Glutamatergic neuron (in vitro differentiated cells): ENCODE measurements around the gene SENP6. TPM values are rescaled to one million over a fixed set of nuclear protein-coding genes. Genes with fewer than 3 reads are reported as not detected.
"Not testable (repeated sequence)": the region's sequence is repeated elsewhere in the genome, so short reads cannot be mapped to it uniquely, and the experiment has no call there.

ENCODE experiments used
- DNase-seq: peaks from one replicate; pipeline ENCODE4 v3.0.0; 2022
- H3K27ac Mint-ChIP-seq: one replicate; pipeline ENCODE4 v1.8.0; 2020; ENCODE audit warnings: mild to moderate bottlenecking, mixed read lengths, inconsistent platforms; ENCODE audit not compliant: unreplicated experiment
- H3K27me3 Mint-ChIP-seq: one replicate; pipeline ENCODE4 v1.8.0; 2020; ENCODE audit warnings: mild to moderate bottlenecking, moderate library complexity, mixed read lengths, inconsistent platforms; ENCODE audit not compliant: unreplicated experiment
- H3K36me3 Mint-ChIP-seq: one replicate; pipeline ENCODE4 v1.8.0; 2020; ENCODE audit warnings: mild to moderate bottlenecking, mixed read lengths, inconsistent platforms; ENCODE audit not compliant: unreplicated experiment
- H3K4me1 Mint-ChIP-seq: one replicate; pipeline ENCODE4 v1.8.0; 2020; ENCODE audit warnings: mild to moderate bottlenecking, low read depth, mixed read lengths, inconsistent platforms; ENCODE audit not compliant: unreplicated experiment
- H3K4me3 Mint-ChIP-seq: one replicate; pipeline ENCODE4 v1.8.0; 2020; ENCODE audit warnings: mild to moderate bottlenecking, mixed read lengths, inconsistent platforms; ENCODE audit not compliant: unreplicated experiment
- H3K9me3 Mint-ChIP-seq: one replicate; pipeline ENCODE4 v1.8.0; 2020; ENCODE audit warnings: mild to moderate bottlenecking, moderate library complexity, mixed read lengths, inconsistent platforms; ENCODE audit not compliant: unreplicated experiment
- total RNA-seq: library from RNA; stranded (reverse); fragmentation: NEBNext Ultra II Directional; extraction: Animal tissue kit (Norgen Biotek cat#: 25700); gene quantifications from one replicate; pipeline ENCODE4 v1.2.1, GENCODE V29; 2021; ENCODE audit not compliant: unreplicated experiment
- TF ChIP-seq, protein P1 (sequence below): fragments of 200-600 bp; sonication (generic); IDR thresholded peaks from one replicate; pipeline ENCODE4 v1.5.0; 2021; ENCODE audit not compliant: partially characterized antibody, unreplicated experiment

Gene SENP6
- total RNA-seq, 1 donor from 2014 or later = 113 TPM

DNA sequence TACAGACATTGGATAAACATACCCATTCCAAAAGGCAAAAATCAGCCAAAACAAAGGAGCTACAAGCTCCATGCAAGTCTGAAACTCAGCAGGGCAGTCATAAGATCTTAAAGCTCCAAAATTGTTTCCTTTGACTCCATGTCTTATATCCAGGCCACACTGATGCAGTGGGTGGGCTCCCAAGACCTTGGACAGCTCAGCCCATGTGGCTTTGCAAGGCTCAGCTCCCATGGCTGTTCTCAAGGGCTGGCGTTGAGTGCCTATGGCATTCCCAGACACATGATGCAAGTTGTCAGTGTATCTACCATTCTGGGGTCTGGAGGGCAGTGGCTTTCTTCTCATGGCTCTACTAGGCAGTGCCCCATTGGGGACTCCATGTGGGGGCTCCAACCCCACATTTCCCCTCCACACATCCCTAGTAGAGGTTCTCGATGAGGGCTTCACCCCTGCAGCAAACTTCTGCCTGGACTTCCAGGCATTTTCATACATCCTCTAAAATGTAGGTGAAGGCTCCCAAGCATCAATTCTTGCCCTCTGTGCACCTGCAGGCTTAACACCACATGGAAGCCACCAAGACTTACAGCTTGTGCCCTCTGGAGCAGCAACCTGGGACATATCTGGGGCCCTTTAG lies 35.4 kb upstream of the SENP6 start:
- Mint-ChIP-seq H3K27me3 (peaks cover 2% of the 10 kb centered on the region), H3K27ac (no peak overlapping the region), H3K4me3 (no peak overlapping the region), H3K4me1 (no peaks in the 10 kb centered on the region), H3K9me3 (peaks cover 9% of the 10 kb centered on the region), H3K36me3 (peaks cover 23% of the 10 kb centered on the region)
- TF ChIP-seq, protein P1, sequence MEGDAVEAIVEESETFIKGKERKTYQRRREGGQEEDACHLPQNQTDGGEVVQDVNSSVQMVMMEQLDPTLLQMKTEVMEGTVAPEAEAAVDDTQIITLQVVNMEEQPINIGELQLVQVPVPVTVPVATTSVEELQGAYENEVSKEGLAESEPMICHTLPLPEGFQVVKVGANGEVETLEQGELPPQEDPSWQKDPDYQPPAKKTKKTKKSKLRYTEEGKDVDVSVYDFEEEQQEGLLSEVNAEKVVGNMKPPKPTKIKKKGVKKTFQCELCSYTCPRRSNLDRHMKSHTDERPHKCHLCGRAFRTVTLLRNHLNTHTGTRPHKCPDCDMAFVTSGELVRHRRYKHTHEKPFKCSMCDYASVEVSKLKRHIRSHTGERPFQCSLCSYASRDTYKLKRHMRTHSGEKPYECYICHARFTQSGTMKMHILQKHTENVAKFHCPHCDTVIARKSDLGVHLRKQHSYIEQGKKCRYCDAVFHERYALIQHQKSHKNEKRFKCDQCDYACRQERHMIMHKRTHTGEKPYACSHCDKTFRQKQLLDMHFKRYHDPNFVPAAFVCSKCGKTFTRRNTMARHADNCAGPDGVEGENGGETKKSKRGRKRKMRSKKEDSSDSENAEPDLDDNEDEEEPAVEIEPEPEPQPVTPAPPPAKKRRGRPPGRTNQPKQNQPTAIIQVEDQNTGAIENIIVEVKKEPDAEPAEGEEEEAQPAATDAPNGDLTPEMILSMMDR = no peak
- DNase-seq = no peak

- Mint-ChIP-seq H3K9me3 (peaks cover 9% of the 10 kb centered on the region), H3K4me1 (no peaks in the 10 kb centered on the region), H3K4me3 (no peak overlapping the region), H3K27ac (no peak overlapping the region), H3K27me3 (peaks cover 2% of the 10 kb centered on the region), H3K36me3 (peaks cover 23% of the 10 kb centered on the region)
- TF ChIP-seq, protein P1 = no peak
- DNase-seq = no peak
These were observed 33.6 kb upstream of the SENP6 start for GRCh38 chr6:75568100-75568499.

GRCh38 chr6:75568965-75569364 lies 32.7 kb upstream of the SENP6 start:
- TF ChIP-seq, protein P1 = no peak
- peaks cover 23% of the 10 kb centered on the region for H3K36me3 Mint-ChIP-seq
- no peaks in the 10 kb centered on the region for H3K4me1 Mint-ChIP-seq
- DNase-seq = no peak
- H3K9me3 Mint-ChIP-seq = peaks cover 9% of the 10 kb centered on the region
- H3K27ac Mint-ChIP-seq = no peak overlapping the region
- no peak overlapping the region for H3K4me3 Mint-ChIP-seq
- H3K27me3 Mint-ChIP-seq = peaks cover 2% of the 10 kb centered on the region

DNA sequence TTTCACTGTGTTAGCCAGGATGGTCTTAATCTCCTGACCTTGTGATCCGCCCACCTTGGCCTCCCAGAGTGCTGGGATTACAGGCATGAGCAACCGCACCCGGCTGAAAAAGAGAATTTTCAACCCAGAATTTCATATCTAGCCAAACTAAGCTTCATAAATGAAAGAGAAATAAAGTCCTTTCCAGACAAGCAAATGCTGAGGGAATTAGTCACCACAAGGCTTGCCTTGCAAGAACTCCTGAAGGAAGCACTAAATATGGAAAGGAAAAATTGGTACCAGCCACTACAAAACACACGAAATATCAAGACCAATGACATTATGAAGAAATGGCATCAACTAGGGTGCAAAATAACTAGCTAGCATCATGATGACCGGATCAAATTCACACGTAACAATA lies 31.0 kb upstream of the SENP6 start:
- H3K9me3 Mint-ChIP-seq, DNase-seq, H3K27me3 Mint-ChIP-seq, H3K27ac Mint-ChIP-seq, H3K4me1 Mint-ChIP-seq, H3K4me3 Mint-ChIP-seq: not testable (repeated sequence)
- peaks cover 16% of the 10 kb centered on the region for H3K36me3 Mint-ChIP-seq

- no peaks in the 10 kb centered on the region for H3K27me3 Mint-ChIP-seq
- no peak for DNase-seq
- H3K9me3 Mint-ChIP-seq = peaks cover 6% of the 10 kb centered on the region
- H3K4me1 Mint-ChIP-seq = no peaks in the 10 kb centered on the region
- peaks cover 8% of the 10 kb centered on the region for H3K36me3 Mint-ChIP-seq
- no peak overlapping the region for H3K4me3 Mint-ChIP-seq
- TF ChIP-seq, protein P1 = no peak
- no peak overlapping the region for H3K27ac Mint-ChIP-seq
These were observed 29.6 kb upstream of the SENP6 start for GRCh38 chr6:75572072-75572471.

DNA sequence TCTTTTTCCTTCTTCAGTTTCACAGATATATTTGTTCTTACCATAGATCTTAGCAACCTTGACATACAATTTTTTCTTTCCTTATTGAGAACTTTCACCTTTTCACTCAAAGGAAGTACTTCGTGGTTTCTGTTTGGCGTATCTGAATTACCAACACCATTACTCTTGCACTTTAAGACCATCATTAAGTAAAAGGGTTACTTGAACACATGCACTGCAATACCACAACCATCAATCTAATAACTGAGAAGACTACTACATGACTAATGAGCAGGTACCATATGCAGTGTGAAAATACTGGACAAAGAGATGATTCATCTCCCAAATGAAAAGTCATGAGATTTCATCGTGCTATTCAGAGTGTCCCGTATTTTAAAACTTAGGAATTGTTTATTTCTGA lies 21.7 kb upstream of the SENP6 start:
- H3K9me3 Mint-ChIP-seq = no peaks in the 10 kb centered on the region
- H3K27ac Mint-ChIP-seq = no peak overlapping the region
- no peak for DNase-seq
- H3K27me3 Mint-ChIP-seq = no peaks in the 10 kb centered on the region
- H3K4me3 Mint-ChIP-seq = no peak overlapping the region
- H3K36me3 Mint-ChIP-seq = peaks cover under 1% of the 10 kb centered on the region
- TF ChIP-seq, protein P1 = no peak
- no peaks in the 10 kb centered on the region for H3K4me1 Mint-ChIP-seq
